IPS-18a (cell line): ENCODE measurements around the gene OSTN.
"Not testable (repeated sequence)": the region's sequence is repeated elsewhere in the genome, so short reads cannot be mapped to it uniquely, and the experiment has no call there.

Experiments
- H3K27ac ChIP-seq: one replicate; pipeline ENCODE4 v1.5.1; 2013; ENCODE audit warnings: low read length
- H3K27me3 ChIP-seq: one replicate; pipeline ENCODE4 v1.6.1; 2013; ENCODE audit warnings: mild to moderate bottlenecking, low read length; ENCODE audit not compliant: control insufficient read depth, insufficient read depth
- H3K36me3 ChIP-seq: one replicate; pipeline ENCODE4 v1.6.1; 2013; ENCODE audit warnings: low read depth, low read length; ENCODE audit not compliant: control insufficient read depth
- H3K4me1 ChIP-seq: one replicate; pipeline ENCODE4 v1.6.1; 2013; ENCODE audit warnings: low read depth, low read length; ENCODE audit not compliant: control insufficient read depth
- H3K4me3 ChIP-seq: one replicate; pipeline ENCODE4 v1.5.1; 2013; ENCODE audit warnings: low read length
- H3K9ac ChIP-seq: one replicate; pipeline ENCODE4 v1.6.1; 2013; ENCODE audit warnings: mild to moderate bottlenecking, low read length, moderate library complexity
- H3K9me3 ChIP-seq: one replicate; pipeline ENCODE4 v1.6.1; 2013; ENCODE audit warnings: low read depth, low read length; ENCODE audit not compliant: control insufficient read depth

Gene OSTN

DNA sequence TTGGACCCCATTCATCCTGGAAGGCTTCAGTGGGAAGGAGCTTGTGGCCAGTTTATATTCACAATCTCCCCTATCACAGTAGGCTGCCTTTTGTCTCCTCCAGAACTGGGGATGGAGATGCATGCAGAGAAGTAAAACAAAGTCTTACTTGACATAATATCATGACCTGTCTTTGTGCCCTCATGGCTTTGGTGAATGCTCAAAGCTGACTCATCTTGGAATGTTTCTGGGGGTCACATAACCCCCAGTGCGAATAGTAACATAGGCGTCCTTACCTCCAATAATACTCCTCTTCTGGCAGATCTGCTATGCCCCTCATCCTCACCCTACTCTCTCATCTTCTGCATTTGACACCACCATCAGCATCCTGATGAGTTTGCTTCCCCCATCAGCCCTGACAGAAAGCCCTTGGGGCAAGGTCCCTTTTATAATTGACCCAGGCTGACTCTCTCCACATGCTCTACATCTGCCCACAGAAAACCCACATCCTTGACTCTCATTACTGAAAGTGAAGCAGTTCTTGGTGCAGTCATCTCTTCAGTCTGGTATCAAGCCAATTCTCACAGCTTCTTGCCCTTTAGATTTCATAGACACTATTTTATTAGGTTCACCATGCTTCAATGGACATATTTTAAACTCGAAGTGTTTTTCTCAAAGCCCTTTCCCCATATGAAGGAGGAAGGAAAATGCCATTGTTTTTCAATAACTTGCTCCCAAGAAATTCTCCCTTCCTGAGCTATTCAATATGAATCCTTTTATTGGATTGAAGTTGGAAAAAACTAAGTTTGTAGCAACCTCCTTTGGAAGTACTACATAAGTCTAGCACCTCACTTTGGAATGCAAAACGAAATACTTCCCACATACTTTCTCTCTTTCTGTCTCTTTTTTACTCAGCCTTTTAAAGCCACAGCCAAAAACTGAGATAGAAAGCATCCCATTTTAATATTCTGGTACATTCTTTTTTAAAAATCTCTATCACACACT, 36.6 kb downstream of the OSTN start:
- Histone ChIP-seq H3K36me3 (no peaks in the 10 kb centered on the region), H3K4me3 (no peak overlapping the region), H3K27ac (no peak overlapping the region), H3K9ac (no peak overlapping the region), H3K4me1 (peaks cover 15% of the 10 kb centered on the region), H3K9me3 (no peaks in the 10 kb centered on the region), H3K27me3 (no peaks in the 10 kb centered on the region)

DNA sequence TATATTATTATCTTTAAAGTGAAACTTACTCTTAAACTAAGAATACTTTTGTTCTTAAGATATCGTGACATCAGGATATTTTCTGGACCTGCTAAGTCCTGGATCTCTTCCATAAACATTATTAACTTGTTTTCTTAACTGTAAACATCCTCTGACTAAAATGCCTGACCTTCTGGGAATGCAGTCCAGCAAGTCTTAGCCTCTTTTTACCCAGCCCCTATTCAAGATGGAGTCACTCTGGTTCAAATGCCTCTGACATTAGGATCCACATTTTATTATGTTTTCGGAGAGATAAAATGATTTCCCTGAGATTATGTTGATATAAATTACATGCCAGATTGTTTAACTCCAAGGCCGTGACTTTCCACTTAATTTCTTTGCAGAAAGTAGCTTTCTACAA, 37.6 kb downstream of the OSTN start:
- no peak overlapping the region for H3K27ac ChIP-seq
- peaks cover 15% of the 10 kb centered on the region for H3K4me1 ChIP-seq
- no peak overlapping the region for H3K9ac ChIP-seq
- H3K4me3 ChIP-seq, result no peak overlapping the region
- H3K9me3 ChIP-seq, result no peaks in the 10 kb centered on the region
- H3K27me3 ChIP-seq, result no peaks in the 10 kb centered on the region
- no peaks in the 10 kb centered on the region for H3K36me3 ChIP-seq

DNA sequence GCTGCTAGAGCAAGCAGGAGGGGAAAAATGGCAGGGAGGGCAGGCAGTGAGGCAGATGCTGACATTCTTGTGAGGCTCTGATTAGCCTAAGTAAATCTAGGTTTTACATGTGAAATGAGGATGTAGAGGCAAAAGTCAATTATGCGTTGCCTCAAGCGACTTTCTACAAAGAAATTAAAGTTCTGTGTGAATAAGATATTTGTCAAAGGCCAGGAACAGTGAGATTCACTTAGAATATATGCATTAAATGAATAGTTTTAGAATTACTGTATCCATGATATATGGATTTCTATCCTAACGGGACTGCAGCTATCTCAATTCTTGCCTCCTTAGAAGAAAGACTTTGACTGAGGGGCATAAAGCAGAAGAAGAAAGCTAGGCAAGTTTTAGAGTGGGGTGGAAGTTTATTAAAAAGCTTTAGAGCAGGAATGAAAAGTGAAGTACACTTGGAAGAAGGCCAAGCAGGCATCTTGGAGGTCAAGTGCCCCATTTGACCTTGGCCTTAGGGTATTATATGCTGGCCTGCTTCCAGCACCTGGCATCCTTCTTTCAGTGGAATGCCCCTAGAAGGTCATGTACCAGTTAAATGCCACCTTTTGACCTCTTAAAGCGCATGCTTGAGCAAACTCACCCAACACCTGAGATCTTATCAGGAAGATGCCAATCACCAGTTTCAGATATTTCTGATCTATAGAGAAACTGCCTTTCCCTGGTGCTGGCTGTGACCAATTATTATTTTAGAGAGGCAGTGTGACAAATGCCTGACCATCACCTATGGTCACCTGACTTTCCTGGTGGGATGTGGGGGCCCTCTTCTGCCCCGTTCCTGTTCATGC, 38.2 kb downstream of the OSTN start:
- H3K27me3 ChIP-seq, result no peaks in the 10 kb centered on the region
- H3K4me1 ChIP-seq, result peaks cover 15% of the 10 kb centered on the region
- no peaks in the 10 kb centered on the region for H3K36me3 ChIP-seq
- H3K9me3 ChIP-seq, result no peaks in the 10 kb centered on the region
- no peak overlapping the region for H3K4me3 ChIP-seq
- no peak overlapping the region for H3K27ac ChIP-seq
- no peak overlapping the region for H3K9ac ChIP-seq

- Histone ChIP-seq H3K27me3 (no peaks in the 10 kb centered on the region), H3K4me1 (peaks cover 15% of the 10 kb centered on the region), H3K27ac (no peak overlapping the region), H3K9ac (no peak overlapping the region), H3K4me3 (no peak overlapping the region), H3K36me3 (no peaks in the 10 kb centered on the region), H3K9me3 (no peaks in the 10 kb centered on the region)
These were observed 39.3 kb downstream of the OSTN start for GRCh38 chr3:191238321-191238817.

DNA sequence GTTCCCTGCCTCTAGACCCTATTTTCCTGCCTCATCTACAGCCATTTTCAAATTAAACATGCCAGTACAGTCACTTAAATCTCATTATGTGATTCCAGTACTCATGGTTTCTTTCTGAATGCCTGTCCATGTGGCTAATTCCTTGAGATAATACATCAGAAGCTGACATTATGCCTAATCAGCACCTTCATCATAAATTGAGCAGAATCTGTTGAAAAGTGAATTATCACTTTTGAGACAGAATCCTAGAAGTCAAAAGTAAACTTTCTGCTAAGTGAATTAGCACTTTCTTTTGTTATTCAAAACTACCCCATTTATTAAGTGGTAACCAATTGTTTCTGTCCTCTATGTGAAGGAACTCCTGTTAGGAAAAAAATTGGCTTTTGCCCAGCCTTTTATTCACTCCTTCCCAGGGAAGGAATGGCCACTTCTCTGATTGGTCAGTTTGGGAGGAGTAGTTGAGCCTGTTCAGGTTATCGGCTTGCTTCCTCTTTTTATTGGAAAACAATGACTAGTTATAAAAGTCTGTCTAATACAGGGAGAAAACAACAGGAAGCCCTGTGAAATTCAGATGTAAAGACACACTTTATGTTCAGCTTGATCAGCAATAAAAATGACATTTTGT, 40.5 kb downstream of the OSTN start:
- H3K36me3 ChIP-seq, result no peaks in the 10 kb centered on the region
- no peaks in the 10 kb centered on the region for H3K9me3 ChIP-seq
- no peaks in the 10 kb centered on the region for H3K27me3 ChIP-seq
- no peak overlapping the region for H3K4me3 ChIP-seq
- H3K27ac ChIP-seq, result no peak overlapping the region
- H3K9ac ChIP-seq, result no peak overlapping the region
- peaks cover 15% of the 10 kb centered on the region for H3K4me1 ChIP-seq

DNA sequence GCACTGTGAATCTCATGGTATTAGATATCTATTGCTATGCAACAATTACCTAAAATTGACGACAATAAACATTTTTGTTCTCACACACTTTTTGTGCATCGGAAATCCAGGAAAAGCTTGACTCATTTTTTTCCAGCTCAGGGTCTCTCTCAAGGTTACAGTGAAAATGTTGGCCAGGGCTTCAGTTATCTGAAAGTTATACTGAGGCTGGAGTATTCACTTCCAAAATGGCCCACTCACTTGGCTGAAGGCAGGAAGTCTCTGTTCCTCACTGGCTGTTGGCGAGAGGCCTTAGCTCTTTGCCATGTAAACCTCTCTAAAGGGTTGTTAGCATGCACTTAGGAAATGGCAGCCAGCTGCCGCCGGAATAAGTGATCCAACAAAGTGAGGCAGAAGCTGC, 41.4 kb downstream of the OSTN start:
- Histone ChIP-seq H3K27ac (no peak overlapping the region), H3K9ac (no peak overlapping the region), H3K4me1 (peaks cover 15% of the 10 kb centered on the region), H3K9me3 (no peaks in the 10 kb centered on the region), H3K4me3 (no peak overlapping the region), H3K27me3 (no peaks in the 10 kb centered on the region), H3K36me3 (no peaks in the 10 kb centered on the region)

GRCh38 chr3:191244242-191244867, 45.3 kb downstream of the OSTN start:
- Histone ChIP-seq H3K9me3 (no peaks in the 10 kb centered on the region), H3K27ac (no peak overlapping the region), H3K9ac (no peak overlapping the region), H3K4me1 (peaks cover 8% of the 10 kb centered on the region), H3K36me3 (no peaks in the 10 kb centered on the region), H3K4me3 (no peak overlapping the region), H3K27me3 (no peaks in the 10 kb centered on the region)

DNA sequence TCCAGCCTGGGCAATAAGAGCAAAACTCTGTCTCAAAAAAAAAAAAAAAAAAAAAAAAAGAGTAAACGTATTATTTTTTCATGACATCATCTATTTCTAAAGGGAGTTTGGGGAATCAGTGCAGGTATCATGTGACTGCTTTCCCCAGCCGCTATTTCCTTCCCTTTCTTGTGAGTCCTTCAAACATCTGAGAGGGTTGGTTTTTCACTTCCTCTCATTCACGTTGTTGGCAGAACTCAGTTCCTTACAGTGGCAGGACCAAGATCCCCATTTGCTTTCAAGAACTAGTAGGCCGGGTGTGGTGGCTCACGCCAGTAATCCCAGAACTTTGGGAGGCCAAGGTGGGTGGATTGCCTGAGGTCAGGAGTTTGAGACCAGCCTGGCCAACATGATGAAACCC, 47.0 kb downstream of the OSTN start:
- H3K9me3 ChIP-seq, H3K27me3 ChIP-seq, H3K4me3 ChIP-seq, H3K4me1 ChIP-seq, H3K36me3 ChIP-seq, H3K9ac ChIP-seq, H3K27ac ChIP-seq: not testable (repeated sequence)

DNA sequence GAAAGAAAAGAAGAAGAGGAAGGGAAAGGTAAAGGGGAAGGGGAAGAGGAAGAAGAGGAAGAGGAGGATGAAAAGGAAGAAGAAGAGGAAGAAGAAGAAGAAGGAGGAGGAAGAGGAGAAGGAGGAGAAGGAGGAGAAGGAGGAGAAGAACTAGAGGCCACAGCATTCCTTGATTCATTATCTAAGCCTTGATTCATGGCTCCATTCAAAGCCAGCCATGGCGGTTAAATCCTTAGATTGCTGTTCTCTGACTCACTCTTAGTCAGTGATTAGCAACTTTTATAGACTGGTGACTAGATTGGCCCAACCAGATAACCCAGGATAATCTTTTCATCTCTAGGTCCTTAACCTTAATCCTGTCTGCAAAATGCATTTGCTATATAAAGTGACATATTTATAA, 47.6 kb downstream of the OSTN start:
- H3K27ac ChIP-seq, result no peak overlapping the region
- H3K36me3 ChIP-seq, result no peaks in the 10 kb centered on the region
- peaks cover 6% of the 10 kb centered on the region for H3K4me1 ChIP-seq
- H3K9me3 ChIP-seq, result no peaks in the 10 kb centered on the region
- H3K4me3 ChIP-seq, result no peak overlapping the region
- H3K9ac ChIP-seq, result no peak overlapping the region
- H3K27me3 ChIP-seq, result no peaks in the 10 kb centered on the region

DNA sequence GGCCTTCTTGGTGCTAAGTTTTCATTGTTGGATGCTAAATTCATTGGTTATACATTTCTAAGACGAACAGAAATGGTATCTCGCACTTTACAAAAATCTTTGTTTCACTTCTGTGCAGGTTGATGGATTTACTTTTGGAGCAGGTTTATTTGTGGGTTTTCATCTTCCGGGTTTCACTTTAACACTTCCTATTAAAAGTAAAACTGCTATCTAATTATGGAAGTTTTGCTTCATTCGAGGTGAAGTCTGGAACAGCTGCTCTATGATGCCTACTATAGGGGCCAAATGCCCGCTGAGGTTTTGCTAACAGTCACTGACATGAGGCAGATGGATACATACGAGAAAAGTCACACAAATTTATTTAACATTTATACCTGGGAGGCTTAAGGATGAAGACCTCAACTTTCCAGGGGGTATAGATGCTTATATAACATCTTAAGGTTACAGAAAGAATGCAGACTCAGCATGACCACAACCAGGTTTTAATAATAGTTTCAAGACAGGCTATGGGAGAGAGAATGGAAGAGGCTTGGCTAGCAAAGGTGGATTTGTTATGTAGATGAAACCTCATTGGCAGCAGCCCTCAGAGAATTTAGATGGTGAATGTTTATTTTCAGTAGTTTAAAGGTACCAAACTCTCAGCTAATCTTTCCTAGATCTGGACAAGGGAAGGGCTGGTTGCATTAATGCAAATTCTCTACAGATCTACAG, 54.2 kb downstream of the OSTN start:
- peak overlapping the region; percentile 12 for H3K9ac ChIP-seq

More for the DNA sequence above, 54.2 kb downstream of the OSTN start:
- Histone ChIP-seq H3K9me3 (no peaks in the 10 kb centered on the region), H3K4me3 (peak overlapping the region; percentile 14), H3K36me3 (no peaks in the 10 kb centered on the region), H3K4me1 (peaks cover 53% of the 10 kb centered on the region), H3K27me3 (no peaks in the 10 kb centered on the region), H3K27ac (no peak overlapping the region)
